K562 (cell line): ENCODE data around the gene ST6GAL1. TPM values are rescaled to one million over a fixed set of nuclear protein-coding genes. Genes with fewer than 3 reads are reported as not detected.

Experiments
- CC2D1A ChIP-seq: fragments of 450-650 bp; IDR thresholded peaks from 2 replicates; pipeline ENCODE4 v1.6.1; 2017; ENCODE audit warnings: mild to moderate bottlenecking
- CREB3 ChIP-seq: fragments of 450-650 bp; conservative IDR thresholded peaks from 2 replicates; pipeline ENCODE4 v1.6.1; 2016; ENCODE audit warnings: missing genetic modification characterization, low read depth, mild to moderate bottlenecking, missing compliant biosample characterization, moderate library complexity
- CREB3L1 ChIP-seq: fragments of 450-650 bp; IDR thresholded peaks from 2 replicates; pipeline ENCODE4 v1.6.1; 2014; ENCODE audit warnings: low read depth, mild to moderate bottlenecking, moderate library complexity, borderline replicate concordance
- CSDE1 ChIP-seq, 2 experiments: fragments of 450-650 bp; IDR thresholded peaks; 2 replicates each; pipeline ENCODE4 v1.6.1; 2016; ENCODE audit warnings: mild to moderate bottlenecking in 1 of 2
- HES1 ChIP-seq: fragments of 450-650 bp; IDR thresholded peaks from 2 replicates; pipeline ENCODE4 v1.6.1; 2016; ENCODE audit warnings: low read depth, mild to moderate bottlenecking, moderate library complexity
- JUNB ChIP-seq: fragments of 450-650 bp; formaldehyde crosslinking; conservative IDR thresholded peaks from 2 replicates; pipeline ENCODE4 v1.4.0; 2020; ENCODE audit warnings: mild to moderate bottlenecking
- L3MBTL2 ChIP-seq: fragments of 450-650 bp; IDR thresholded peaks from 2 replicates; pipeline ENCODE4 v1.6.1; 2016; ENCODE audit warnings: mild to moderate bottlenecking, moderate library complexity
- ZBTB43 ChIP-seq: sonication (generic); formaldehyde crosslinking; IDR thresholded peaks from 2 replicates; pipeline ENCODE4 v1.8.0; 2023; ENCODE audit warnings: mild to moderate bottlenecking, missing genetic modification reagents
- ZC3H4 ChIP-seq: sonication (generic); formaldehyde crosslinking; IDR thresholded peaks from 2 replicates; pipeline ENCODE4 v1.9.0; 2021; ENCODE audit warnings: missing genetic modification reagents, borderline replicate concordance
- ZNF347 ChIP-seq: fragments of 450-650 bp; formaldehyde crosslinking; IDR thresholded peaks from 2 replicates; pipeline ENCODE4 v1.4.0; 2020; ENCODE audit warnings: low read depth, mild to moderate bottlenecking, moderate library complexity
- ZSCAN32 ChIP-seq: fragments of 450-650 bp; formaldehyde crosslinking; IDR thresholded peaks from 2 replicates; pipeline ENCODE4 v1.4.0; 2020; ENCODE audit warnings: mild to moderate bottlenecking, moderate library complexity
- polyA plus RNA-seq, 8 experiments: library from polyadenylated mRNA; depleted of rRNA in 4 of 8; stranded (reverse) in 5 of 8; unstranded in 3 of 8; fragments of >200 nt; fragmentation: Nextera tagmentation in 2 of 8; fragmentation: Illumina TruSeq in 1 of 8; extraction: Ambion mirVana in 2 of 8; extraction: Trizol in 1 of 8; gene quantifications; 2 replicates each; pipeline versions ENCODE4 v1.2.1 to v1.2.3, GENCODE V29; 2011 to 2014; ENCODE audit warnings: inconsistent platforms in 1 of 8, missing spikeins in 1 of 8
- total RNA-seq, 7 experiments: library from RNA; depleted of rRNA in 6 of 7; stranded (reverse); fragments of >200 nt in 6 of 7; fragmentation: Illumina TruSeq in 2 of 7; extraction: Trizol in 2 of 7; gene quantifications; 2 replicates each; pipeline versions ENCODE4 v1.2.1 to v1.2.3, GENCODE V29; 2011 to 2021; ENCODE audit warnings: low replicate concordance in 1 of 7

Gene ST6GAL1
- total and polyA plus RNA-seq, 9 of the 15 experiments (the other 6 are each of a cell fraction or from before 2014, with no cell fraction given), result 31.9 to 145 (median 71.0) TPM

GRCh38 chr3:186909078-186909853, 21.1 kb upstream of the ST6GAL1 start (continued):
- TF ChIP-seq ZBTB43, result no peak
- peak; percentile 76; the same call in 1 of the 2 replicates for TF ChIP-seq CREB3 (tag)
- TF ChIP-seq CC2D1A, result no peak; the same call in 1 of the 2 replicates
- TF ChIP-seq ZNF347 (CRISPR knock-in tag), result no peak
- no peak for TF ChIP-seq HES1
- peak; percentile 78 for TF ChIP-seq L3MBTL2
- no peak for TF ChIP-seq CSDE1 (IDR thresholded peaks at IDR 0.05)
- no peak for TF ChIP-seq ZC3H4 (CRISPR knock-in tag)
- TF ChIP-seq CREB3L1, result peak; percentile 48; the same call in 1 of the 2 replicates
- TF ChIP-seq JUNB (CRISPR knock-in tag), result no peak
- TF ChIP-seq ZSCAN32 (CRISPR knock-in tag), result no peak
